ENCODE data around the gene PROC.

GRCh38 chr2:127415593-127416505 lies 2.4 kb upstream of the PROC start:
- TF ChIP-seq POLR2AphosphoS5 (IDR thresholded peaks at IDR 0.05; ENCODE audit: low read depth, low read length) (no peak), CTCF (IDR thresholded peaks at IDR 0.05) (peak; percentile 94), REST (IDR thresholded peaks at IDR 0.05; ENCODE audit: insufficient read depth in 1 of 2, low read depth in 2 of 2, low read length in 1 of 2) (no peak), SIN3A (IDR thresholded peaks at IDR 0.05; ENCODE audit: borderline replicate concordance, insufficient read depth, low read depth, low read length) (0 out of 2 replicates have a peak, but pooled peaks have one; percentile 39), TCF7L2 (IDR thresholded peaks at IDR 0.05; ENCODE audit: low read depth, low read length) (no peak)

All from Panc1 (cell line).